ENCODE results near the gene TWIST2. TPM values are rescaled to one million over a fixed set of nuclear protein-coding genes. Genes with fewer than 3 reads are reported as not detected.

The TWIST2 gene
- total RNA-seq, 1 donor from 2014 or later: 2.7 TPM

- no peak for TF ChIP-seq CTCF (IDR thresholded peaks at IDR 0.05; ENCODE audit: borderline replicate concordance)
- H3K27me3 ChIP-seq (ENCODE audit: low read depth): peaks cover 17% of the 10 kb centered on the region
- no peak overlapping the region for H3K4me3 ChIP-seq
- H3K4me1 ChIP-seq: peaks cover 13% of the 10 kb centered on the region
- intact Hi-C loops (cut with micrococcal nuclease): no loop called here
- DNase-seq: no peak
- H3K27ac ChIP-seq (replicated peaks): no peak overlapping the region
- no peaks in the 10 kb centered on the region for H3K36me3 ChIP-seq
- H3K9me3 ChIP-seq (replicated peaks): no peaks in the 10 kb centered on the region
These were observed 42.2 kb downstream of the TWIST2 start for GRCh38 chr2:238890131-238890530.

- H3K27me3 ChIP-seq (ENCODE audit: low read depth): peaks cover 17% of the 10 kb centered on the region
- H3K27ac ChIP-seq (replicated peaks): no peak overlapping the region
- DNase-seq: no peak
- no peaks in the 10 kb centered on the region for H3K9me3 ChIP-seq (replicated peaks)
- peaks cover 20% of the 10 kb centered on the region for H3K4me1 ChIP-seq
- TF ChIP-seq CTCF (IDR thresholded peaks at IDR 0.05; ENCODE audit: borderline replicate concordance): no peak
- intact Hi-C loops (cut with micrococcal nuclease): no loop called here
- H3K36me3 ChIP-seq: no peaks in the 10 kb centered on the region
- H3K4me3 ChIP-seq: no peak overlapping the region
These were observed 43.0 kb downstream of the TWIST2 start for GRCh38 chr2:238890618-238891456.

- DNase-seq: no peak
- Histone ChIP-seq H3K27me3 (ENCODE audit: low read depth) (peaks cover 21% of the 10 kb centered on the region), H3K27ac (replicated peaks) (no peak overlapping the region), H3K4me1 (peaks cover 26% of the 10 kb centered on the region), H3K9me3 (replicated peaks) (no peaks in the 10 kb centered on the region), H3K4me3 (no peak overlapping the region), H3K36me3 (no peaks in the 10 kb centered on the region)
- no peak for TF ChIP-seq CTCF (IDR thresholded peaks at IDR 0.05; ENCODE audit: borderline replicate concordance)
- intact Hi-C loops (cut with micrococcal nuclease): no loop called here
These were observed 43.7 kb downstream of the TWIST2 start for GRCh38 chr2:238891457-238892203.

- peaks cover 26% of the 10 kb centered on the region for H3K4me1 ChIP-seq
- H3K27me3 ChIP-seq (ENCODE audit: low read depth): peaks cover 21% of the 10 kb centered on the region
- intact Hi-C loops (cut with micrococcal nuclease): no loop called here
- no peak for DNase-seq
- no peak for TF ChIP-seq CTCF (IDR thresholded peaks at IDR 0.05; ENCODE audit: borderline replicate concordance)
- no peaks in the 10 kb centered on the region for H3K9me3 ChIP-seq (replicated peaks)
- H3K4me3 ChIP-seq: no peak overlapping the region
- H3K36me3 ChIP-seq: no peaks in the 10 kb centered on the region
- no peak overlapping the region for H3K27ac ChIP-seq (replicated peaks)
These were observed 44.3 kb downstream of the TWIST2 start for GRCh38 chr2:238892204-238892500.

- no peak for DNase-seq
- no peaks in the 10 kb centered on the region for H3K36me3 ChIP-seq
- intact Hi-C loops (cut with micrococcal nuclease): no loop called here
- H3K9me3 ChIP-seq (replicated peaks): no peaks in the 10 kb centered on the region
- no peak overlapping the region for H3K27ac ChIP-seq (replicated peaks)
- H3K4me3 ChIP-seq: no peak overlapping the region
- peaks cover 30% of the 10 kb centered on the region for H3K4me1 ChIP-seq
- peaks cover 26% of the 10 kb centered on the region for H3K27me3 ChIP-seq (ENCODE audit: low read depth)
- no peak for TF ChIP-seq CTCF (IDR thresholded peaks at IDR 0.05; ENCODE audit: borderline replicate concordance)
These were observed 44.9 kb downstream of the TWIST2 start for GRCh38 chr2:238892796-238893195.
